K562 (cell line): ENCODE measurements around the gene UBE2L3. TPM values are rescaled to one million over a fixed set of nuclear protein-coding genes. Genes with fewer than 3 reads are reported as not detected.
"Not testable (repeated sequence)": the region's sequence is repeated elsewhere in the genome, so short reads cannot be mapped to it uniquely, and the experiment has no call there.

Experiments
- ATAC-seq: fragments of 200-7000 bp; cut with Tn5 transposase; 3 replicates; pipeline ENCODE4 v1.9.1; 2020; ENCODE audit warnings: moderate library complexity
- BruUV-seq: library from RNA; stranded (reverse); fragments of 400-500 nt; replicated peaks from 2 replicates; lab custom pipeline; 2021; lab: Mats Ljungman, UMichigan
- CTCF ChIA-PET: fragments of 300-600 bp; formaldehyde crosslinking; extraction: SDS; loops from one replicate; lab custom pipeline; 2021; ENCODE audit warnings: low intra/inter-chr PET ratio; lab: Yijun Ruan, JAX
- POLR2A ChIA-PET: fragments of 300-600, 350-650 bp; sonication (Branson Sonifier 250); formaldehyde crosslinking; extraction: SDS; loops from one replicate; lab custom pipeline; 2021; ENCODE audit warnings: antibody characterized with exemption, inconsistent platforms; lab: Yijun Ruan, JAX
- DNase-seq, 4 experiments: peaks; one replicate each; pipeline versions ENCODE4 v3.0.0 to v3.0.0-alpha.2; 2011 to 2018; ENCODE audit warnings: low spot score in 3 of 4, mixed read lengths in 3 of 4; ENCODE audit errors: extremely low read depth in 1 of 4
- FAIRE-seq: peaks from 2 replicates; lab custom pipeline; 2011; peaks lifted over from hg19 to GRCh38; lab: Jason Lieb, UNC
- H2AFZ ChIP-seq: 2 replicates; pipeline ENCODE4 v1.6.0; 2011; ENCODE audit warnings: low read depth, low read length, control low read depth, inconsistent platforms
- H3K27ac ChIP-seq: fragments of 200-600 bp; 3 replicates; pipeline ENCODE4 v1.8.0; 2011; ENCODE audit warnings: low read depth, mild to moderate bottlenecking, control low read depth, inconsistent platforms, low read length, moderate library complexity, mixed read lengths; ENCODE audit errors: extremely low read depth
- H3K27me3 ChIP-seq, 2 experiments: fragments of 300-600 bp in 1 of 2; 2 replicates in 1 of 2; 3 replicates in 1 of 2; pipeline versions ENCODE4 v1.6.0 to v1.8.0; 2011; ENCODE audit warnings: inconsistent platforms in 2 of 2, low read length in 2 of 2, mild to moderate bottlenecking in 1 of 2, mixed read lengths in 1 of 2, moderate library complexity in 1 of 2; ENCODE audit not compliant: control insufficient read depth in 2 of 2, insufficient read depth in 2 of 2
- H3K36me3 ChIP-seq: fragments of 300-600 bp; 3 replicates; pipeline ENCODE4 v1.8.0; 2011; ENCODE audit warnings: mild to moderate bottlenecking, low read length, inconsistent platforms; ENCODE audit not compliant: control insufficient read depth, insufficient read depth
- H3K4me1 ChIP-seq, 2 experiments: fragments of 200-600 bp in 1 of 2; replicated peaks in 1 of 2; 2 replicates in 1 of 2; 3 replicates in 1 of 2; pipeline versions ENCODE4 v1.5.1 to v1.8.0; 2011; ENCODE audit warnings: inconsistent platforms in 2 of 2, low read length in 2 of 2, mild to moderate bottlenecking in 1 of 2, mixed read lengths in 1 of 2, moderate library complexity in 1 of 2; ENCODE audit not compliant: control insufficient read depth in 2 of 2, insufficient read depth in 2 of 2
- H3K4me2 ChIP-seq: 2 replicates; pipeline ENCODE4 v1.6.1; 2011; ENCODE audit warnings: low read length, control low read depth, inconsistent platforms, mixed read lengths; ENCODE audit not compliant: insufficient read depth
- H3K4me3 ChIP-seq: fragments of 200-600 bp; sonication (generic), shearing (Covaris generic); 2 replicates; pipeline ENCODE4 v1.5.1; 2016; ENCODE audit warnings: control low read depth, inconsistent platforms
- H3K79me2 ChIP-seq: fragments of 200-600 bp; 3 replicates; pipeline ENCODE4 v1.8.0; 2011; ENCODE audit warnings: low read length, inconsistent platforms; ENCODE audit not compliant: control insufficient read depth, insufficient read depth
- H3K9ac ChIP-seq, 2 experiments: 2 replicates each; pipeline versions ENCODE4 v1.6.0 to v1.6.1; 2011; ENCODE audit warnings: low read depth in 2 of 2, low read length in 2 of 2, control low read depth in 1 of 2, inconsistent platforms in 1 of 2, mild to moderate bottlenecking in 1 of 2, mixed read lengths in 1 of 2; ENCODE audit not compliant: insufficient read depth in 1 of 2
- H3K9me1 ChIP-seq: one replicate; pipeline ENCODE4 v1.6.0; 2011; ENCODE audit warnings: inconsistent platforms, mild to moderate bottlenecking, low read length, moderate library complexity; ENCODE audit not compliant: control insufficient read depth, insufficient read depth
- H3K9me3 ChIP-seq: replicated peaks from 2 replicates; pipeline ENCODE4 v1.5.1; 2011; ENCODE audit warnings: low read depth, low read length, inconsistent platforms; ENCODE audit not compliant: control insufficient read depth, insufficient read depth
- H4K20me1 ChIP-seq: replicated peaks from 2 replicates; pipeline ENCODE4 v1.6.1; 2011; ENCODE audit warnings: low read length, inconsistent platforms, mixed read lengths; ENCODE audit not compliant: control insufficient read depth, insufficient read depth
- WGBS: fragments of 100-300 bp; shearing (Covaris generic); methylation state at CpG from one replicate; pipeline ENCODE4 v1.1.6; 2016; ENCODE audit warnings: low coverage, mixed read lengths; ENCODE audit not compliant: insufficient coverage; ENCODE audit errors: missing lambda C conversion rate; 5-methylcytosine and 5-hydroxymethylcytosine counted together
- in situ Hi-C: fragments of 300-500 bp; cut with MboI; formaldehyde crosslinking; loops from 4 replicates; pipeline ENCODE4 v1.15.0; 2018; ENCODE audit warnings: inconsistent platforms, mixed read lengths
- intact Hi-C: fragments of 100-400 bp; cut with micrococcal nuclease; formaldehyde crosslinking; loops from 2 replicates; pipeline ENCODE4 v1.14.2; 2022
- polyA plus RNA-seq, 8 experiments: library from polyadenylated mRNA; depleted of rRNA in 4 of 8; stranded (reverse) in 5 of 8; unstranded in 3 of 8; fragments of >200 nt; fragmentation: Nextera tagmentation in 2 of 8; fragmentation: Illumina TruSeq in 1 of 8; extraction: Ambion mirVana in 2 of 8; extraction: Trizol in 1 of 8; gene quantifications; 2 replicates each; pipeline versions ENCODE4 v1.2.1 to v1.2.3, GENCODE V29; 2011 to 2014; ENCODE audit warnings: inconsistent platforms in 1 of 8, missing spikeins in 1 of 8
- total RNA-seq, 7 experiments: library from RNA; depleted of rRNA in 6 of 7; stranded (reverse); fragments of >200 nt in 6 of 7; fragmentation: Illumina TruSeq in 2 of 7; extraction: Trizol in 2 of 7; gene quantifications; 2 replicates each; pipeline versions ENCODE4 v1.2.1 to v1.2.3, GENCODE V29; 2011 to 2021; ENCODE audit warnings: low replicate concordance in 1 of 7

UBE2L3 gene
- total and polyA plus RNA-seq, 9 of the 15 experiments (the other 6 are each of a cell fraction or from before 2014, with no cell fraction given) = 215 to 625 (median 285) TPM

GRCh38 chr22:21550008-21550677, 17.4 kb upstream of the UBE2L3 start:
- H3K4me3 ChIP-seq, H3K4me2 ChIP-seq, H3K9ac ChIP-seq, H4K20me1 ChIP-seq, FAIRE-seq, H3K9me1 ChIP-seq, CTCF ChIA-PET, H3K27me3 ChIP-seq, in situ Hi-C loops, BruUV-seq, DNase-seq, H3K79me2 ChIP-seq, H3K4me1 ChIP-seq, H3K9me3 ChIP-seq, POLR2A ChIA-PET, H3K36me3 ChIP-seq, intact Hi-C loops, H3K27ac ChIP-seq, H2AFZ ChIP-seq: not testable (repeated sequence)
- no CpG with 5 or more reads among the region's 62 CpGs for WGBS
- peak; percentile 89 for ATAC-seq

GRCh38 chr22:21550678-21551047, 16.9 kb upstream of the UBE2L3 start:
- DNase-seq, H3K9me1 ChIP-seq, H3K27me3 ChIP-seq, FAIRE-seq, H2AFZ ChIP-seq, H3K9me3 ChIP-seq, H3K4me2 ChIP-seq, H3K79me2 ChIP-seq, H3K9ac ChIP-seq, CTCF ChIA-PET, POLR2A ChIA-PET, H3K4me1 ChIP-seq, H3K4me3 ChIP-seq, H3K36me3 ChIP-seq, intact Hi-C loops, in situ Hi-C loops, BruUV-seq, H4K20me1 ChIP-seq, H3K27ac ChIP-seq: not testable (repeated sequence)
- no CpG with 5 or more reads among the region's 44 CpGs for WGBS
- peak; percentile 52 for ATAC-seq

GRCh38 chr22:21551361-21551760, 16.2 kb upstream of the UBE2L3 start, which contains the start of gene RIMBP3C:
Gene RIMBP3C, minus strand, starts transcription at chr22:21551461. Its CDS starts 485 bp downstream, at chr22:21550976.
- in situ Hi-C loops, intact Hi-C loops: not testable (repeated sequence)

More at GRCh38 chr22:21551361-21551760, 16.2 kb upstream of the UBE2L3 start, which contains the start of gene RIMBP3C:
- H3K36me3 ChIP-seq, CTCF ChIA-PET, H3K9me1 ChIP-seq, FAIRE-seq, BruUV-seq, DNase-seq, H3K9me3 ChIP-seq, H3K4me3 ChIP-seq, H4K20me1 ChIP-seq, H3K27ac ChIP-seq, H3K4me2 ChIP-seq, H3K79me2 ChIP-seq, H3K9ac ChIP-seq, H2AFZ ChIP-seq, ATAC-seq, POLR2A ChIA-PET, H3K27me3 ChIP-seq: not testable (repeated sequence)
- no CpG with 5 or more reads among the region's 4 CpGs for WGBS
- peaks cover 7 to 11% of the 10 kb centered on the region in 2 experiments for H3K4me1 ChIP-seq
